Measurements from ENCODE around the gene PPP2R2D. TPM values are rescaled to one million over a fixed set of nuclear protein-coding genes. Genes with fewer than 3 reads are reported as not detected.
A peak's percentile ranks its signal among the peaks of the same experiment; 100 is the strongest.

PPP2R2D gene
- total RNA-seq, 1 donor from 2014 or later: 37.4 TPM

DNA sequence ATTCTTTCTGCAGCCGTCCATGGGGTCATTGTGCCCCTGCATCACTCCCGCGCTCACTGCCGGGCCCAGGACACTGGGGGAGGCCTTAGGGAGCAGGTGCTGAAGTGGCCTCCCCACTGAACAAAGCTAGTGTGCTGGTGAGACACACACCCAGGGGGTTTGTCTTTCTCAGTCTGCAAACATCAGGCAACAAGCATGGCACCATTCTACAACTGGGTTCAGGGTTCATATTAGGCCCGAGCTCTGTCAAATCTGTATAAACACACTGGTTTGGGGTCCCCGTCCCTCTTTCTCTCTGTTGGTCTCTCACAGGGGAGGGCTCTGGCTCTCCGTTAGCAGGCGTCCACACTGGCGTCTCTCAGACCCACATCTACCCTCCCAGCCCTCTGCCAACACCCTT lies 11.1 kb upstream of the PPP2R2D start:
- TF ChIP-seq, protein P1, sequence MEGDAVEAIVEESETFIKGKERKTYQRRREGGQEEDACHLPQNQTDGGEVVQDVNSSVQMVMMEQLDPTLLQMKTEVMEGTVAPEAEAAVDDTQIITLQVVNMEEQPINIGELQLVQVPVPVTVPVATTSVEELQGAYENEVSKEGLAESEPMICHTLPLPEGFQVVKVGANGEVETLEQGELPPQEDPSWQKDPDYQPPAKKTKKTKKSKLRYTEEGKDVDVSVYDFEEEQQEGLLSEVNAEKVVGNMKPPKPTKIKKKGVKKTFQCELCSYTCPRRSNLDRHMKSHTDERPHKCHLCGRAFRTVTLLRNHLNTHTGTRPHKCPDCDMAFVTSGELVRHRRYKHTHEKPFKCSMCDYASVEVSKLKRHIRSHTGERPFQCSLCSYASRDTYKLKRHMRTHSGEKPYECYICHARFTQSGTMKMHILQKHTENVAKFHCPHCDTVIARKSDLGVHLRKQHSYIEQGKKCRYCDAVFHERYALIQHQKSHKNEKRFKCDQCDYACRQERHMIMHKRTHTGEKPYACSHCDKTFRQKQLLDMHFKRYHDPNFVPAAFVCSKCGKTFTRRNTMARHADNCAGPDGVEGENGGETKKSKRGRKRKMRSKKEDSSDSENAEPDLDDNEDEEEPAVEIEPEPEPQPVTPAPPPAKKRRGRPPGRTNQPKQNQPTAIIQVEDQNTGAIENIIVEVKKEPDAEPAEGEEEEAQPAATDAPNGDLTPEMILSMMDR (IDR thresholded peaks at IDR 0.05; ENCODE audit: insufficient read depth, low read length, poor library complexity, severe bottlenecking): no peak
- Histone ChIP-seq H3K36me3 (ENCODE audit: control insufficient read depth, insufficient read depth, low read length) (no peaks in the 10 kb centered on the region), H3K4me3 (ENCODE audit: low read depth, low read length) (no peak overlapping the region), H3K27me3 (ENCODE audit: control insufficient read depth, insufficient read depth, low read length) (peaks cover 29% of the 10 kb centered on the region)
- no peak for DNase-seq (ENCODE audit: low read depth)

DNA sequence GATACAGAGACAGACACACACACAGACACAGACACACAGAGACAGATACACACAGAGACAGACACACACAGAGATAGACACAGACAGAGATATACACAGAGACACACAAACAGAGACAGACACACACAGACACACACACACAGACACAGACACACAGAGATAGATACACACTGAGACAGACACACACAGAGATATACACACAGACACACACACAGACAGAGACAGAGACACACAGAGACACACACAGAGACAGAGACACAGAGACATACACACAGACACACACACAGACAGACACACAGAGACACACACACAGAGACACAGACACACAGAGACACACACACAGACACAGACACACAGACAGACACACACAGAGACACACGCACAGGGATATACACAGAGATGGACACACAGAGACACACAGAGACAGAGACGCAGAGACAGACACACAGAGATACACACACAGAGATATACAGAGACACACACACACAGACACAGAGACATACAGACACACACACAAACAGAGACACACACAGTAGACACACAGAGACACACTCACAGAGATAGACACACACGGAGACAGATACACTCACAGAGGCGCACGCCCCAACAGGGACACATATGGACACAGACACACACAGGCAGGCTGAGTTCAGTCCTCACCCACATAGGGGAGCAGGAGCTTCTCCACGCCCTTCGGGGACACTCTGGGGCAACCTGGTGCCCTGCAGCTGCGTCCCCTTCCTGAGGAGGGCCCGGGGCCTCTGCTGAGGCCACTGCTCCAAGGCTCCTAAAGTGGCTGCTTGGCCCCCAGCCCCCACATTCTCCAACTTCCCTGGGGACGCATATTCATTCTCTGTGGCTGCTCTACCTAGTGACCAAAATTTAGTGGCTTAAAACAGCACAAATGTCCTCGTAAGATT lies 10.3 kb upstream of the PPP2R2D start:
- peaks cover 31% of the 10 kb centered on the region for H3K27me3 ChIP-seq (ENCODE audit: control insufficient read depth, insufficient read depth, low read length)
- no peaks in the 10 kb centered on the region for H3K36me3 ChIP-seq (ENCODE audit: control insufficient read depth, insufficient read depth, low read length)
- TF ChIP-seq, protein P1 (IDR thresholded peaks at IDR 0.05; ENCODE audit: insufficient read depth, low read length, poor library complexity, severe bottlenecking): no peak
- H3K4me3 ChIP-seq (ENCODE audit: low read depth, low read length): no peak overlapping the region
- no peak for DNase-seq (ENCODE audit: low read depth)

DNA sequence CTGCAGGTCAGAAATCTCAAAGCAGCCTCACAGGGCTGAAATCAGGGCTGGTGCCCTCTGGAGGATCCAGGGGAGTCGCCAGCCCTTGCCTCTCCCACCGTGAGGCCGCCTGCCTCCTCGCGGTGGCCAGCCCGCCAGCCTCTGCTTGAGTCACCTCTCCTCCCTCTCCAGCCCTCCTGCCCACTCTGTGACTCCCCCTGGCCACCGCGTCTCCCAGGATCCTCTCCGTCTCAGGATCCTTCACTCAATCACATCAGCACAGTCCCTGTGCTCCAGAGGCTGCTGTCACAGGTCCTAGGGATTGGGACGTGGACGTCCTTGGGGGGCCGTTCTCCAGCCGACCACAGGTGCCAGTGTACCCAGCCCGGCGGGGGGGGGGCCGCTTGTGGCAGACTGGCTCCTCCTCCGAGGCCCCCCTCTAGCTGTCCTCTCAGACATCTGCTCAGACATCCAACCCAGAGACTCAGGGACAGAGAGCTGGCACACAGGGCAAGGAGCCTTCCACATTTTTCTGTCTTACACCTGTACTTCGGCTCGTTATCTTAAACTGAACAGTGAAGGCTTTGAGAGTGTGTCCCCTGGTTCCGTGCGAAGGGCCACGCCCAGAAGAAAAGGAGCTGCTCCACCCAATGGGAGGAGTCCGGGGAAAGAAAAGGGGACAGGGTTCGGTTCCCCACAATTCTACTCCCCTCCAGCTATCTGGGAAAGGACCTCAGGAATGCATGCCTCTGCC lies 9.4 kb upstream of the PPP2R2D start:
- no peak for DNase-seq (ENCODE audit: low read depth)
- TF ChIP-seq, protein P1 (IDR thresholded peaks at IDR 0.05; ENCODE audit: insufficient read depth, low read length, poor library complexity, severe bottlenecking): peak; percentile 41

DNA sequence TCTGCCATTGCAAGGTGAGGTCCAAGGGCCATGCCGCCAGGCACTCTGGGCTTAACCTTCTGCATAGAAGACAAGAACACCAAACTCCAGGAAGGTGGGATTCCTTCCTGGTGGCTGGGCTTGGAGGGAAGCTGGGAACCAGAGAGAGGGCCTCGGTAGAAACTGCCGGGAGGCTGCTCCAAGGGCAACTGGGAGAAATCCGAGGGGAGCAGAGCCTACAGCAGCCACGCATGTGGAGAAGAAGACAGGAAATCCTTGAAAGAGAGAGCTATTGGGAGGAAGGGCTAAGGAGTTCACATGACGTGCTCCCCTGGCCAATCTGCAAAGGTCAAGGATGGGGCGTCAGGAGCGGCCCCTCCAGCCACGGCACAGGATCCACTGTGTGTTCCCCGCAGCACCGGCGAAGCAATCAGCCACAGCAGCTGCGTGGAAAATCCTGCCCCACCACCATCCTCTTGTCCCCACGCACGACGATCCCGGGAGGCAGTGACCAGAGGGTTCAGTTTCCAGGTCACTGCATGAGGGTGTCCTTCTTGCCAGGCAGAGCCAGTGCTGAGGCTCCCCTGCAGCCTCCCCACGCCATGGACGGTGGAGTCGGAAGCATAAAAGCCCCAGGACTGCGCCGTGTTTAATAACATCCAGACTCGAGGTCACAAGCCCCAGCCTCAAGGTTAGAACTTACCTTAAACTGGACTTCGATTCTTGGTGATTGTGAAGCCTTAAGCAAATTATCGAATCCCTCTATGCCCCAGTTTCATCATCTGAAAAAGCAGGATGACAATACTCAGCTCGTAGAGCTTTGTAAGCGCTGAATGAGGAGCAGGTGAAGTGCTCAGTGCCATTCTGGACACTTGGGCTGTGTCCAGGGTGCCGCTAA lies 8.6 kb upstream of the PPP2R2D start:
- DNase-seq (ENCODE audit: low read depth): no peak
- peaks cover 31% of the 10 kb centered on the region for H3K27me3 ChIP-seq (ENCODE audit: control insufficient read depth, insufficient read depth, low read length)
- TF ChIP-seq, protein P1 (IDR thresholded peaks at IDR 0.05; ENCODE audit: insufficient read depth, low read length, poor library complexity, severe bottlenecking): no peak
- H3K4me3 ChIP-seq (ENCODE audit: low read depth, low read length): no peak overlapping the region
- H3K36me3 ChIP-seq (ENCODE audit: control insufficient read depth, insufficient read depth, low read length): no peaks in the 10 kb centered on the region

More for the DNA sequence above, 9.4 kb upstream of the PPP2R2D start:
- no peaks in the 10 kb centered on the region for H3K36me3 ChIP-seq (ENCODE audit: control insufficient read depth, insufficient read depth, low read length)
- no peak overlapping the region for H3K4me3 ChIP-seq (ENCODE audit: low read depth, low read length)
- peaks cover 31% of the 10 kb centered on the region for H3K27me3 ChIP-seq (ENCODE audit: control insufficient read depth, insufficient read depth, low read length)

DNA sequence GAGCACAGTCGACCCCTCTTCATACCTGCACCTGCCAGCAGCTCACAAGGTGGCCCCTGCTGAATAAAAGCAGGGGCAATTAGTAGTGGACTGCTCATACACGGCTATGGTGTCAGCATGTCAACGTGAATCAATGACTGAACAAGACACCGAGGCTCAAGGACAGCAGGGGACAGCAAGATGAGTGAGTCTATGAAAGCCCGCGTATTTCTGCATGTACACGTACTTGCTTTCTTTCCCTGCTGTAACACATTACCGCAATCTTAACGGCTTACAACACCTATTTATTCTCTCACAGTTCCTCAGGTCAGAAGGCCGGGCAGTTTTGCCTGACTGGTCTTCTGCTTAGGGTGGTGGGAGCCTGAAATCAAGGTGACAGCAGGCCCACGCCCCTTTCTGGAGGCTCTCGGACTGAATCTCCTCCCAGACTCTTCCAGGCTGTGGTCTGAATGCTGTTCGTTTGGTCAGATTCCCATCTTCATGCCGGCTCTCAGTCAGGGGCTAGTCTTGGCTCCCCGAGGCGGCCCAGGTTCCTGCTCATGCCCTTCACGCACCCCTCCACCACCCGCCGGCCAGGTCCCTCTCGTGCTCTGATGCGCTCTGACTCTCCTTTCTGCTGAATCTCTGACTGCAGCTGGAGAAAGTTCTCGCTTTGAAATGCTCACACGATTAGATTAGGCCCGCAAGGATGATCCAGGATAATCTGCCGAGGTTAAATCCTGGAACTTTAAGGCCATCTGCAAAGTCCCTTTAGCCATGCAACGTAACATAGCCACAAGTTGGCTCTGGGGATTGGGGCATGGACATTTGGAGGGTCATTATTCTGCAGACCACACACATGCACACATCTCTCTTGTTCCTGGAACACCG lies 7.8 kb upstream of the PPP2R2D start:
- TF ChIP-seq, protein P1 (IDR thresholded peaks at IDR 0.05; ENCODE audit: insufficient read depth, low read length, poor library complexity, severe bottlenecking): no peak
- DNase-seq (ENCODE audit: low read depth): no peak
- Histone ChIP-seq H3K27me3 (ENCODE audit: control insufficient read depth, insufficient read depth, low read length) (peaks cover 31% of the 10 kb centered on the region), H3K36me3 (ENCODE audit: control insufficient read depth, insufficient read depth, low read length) (no peaks in the 10 kb centered on the region), H3K4me3 (ENCODE audit: low read depth, low read length) (no peak overlapping the region)
